ENCODE results near the gene BTNL2.

- no peak for TF ChIP-seq CTCF (IDR thresholded peaks at IDR 0.05; ENCODE audit: low read depth, low read length)
- TF ChIP-seq POLR2A (IDR thresholded peaks at IDR 0.05; ENCODE audit: extremely low read depth, insufficient read length), result no peak
- TF ChIP-seq MAX (IDR thresholded peaks at IDR 0.05; ENCODE audit: low read depth, low read length), result no peak
These were observed 32.7 kb upstream of the BTNL2 start, which contains the start of gene HLA-DRA for GRCh38 chr6:32439602-32440214.
